ENCODE results near the gene RMND1. TPM values are rescaled to one million over a fixed set of nuclear protein-coding genes. Genes with fewer than 3 reads are reported as not detected.

The RMND1 gene
- total and polyA plus RNA-seq, 9 of the 15 experiments (the other 6 are each of a cell fraction or from before 2014, with no cell fraction given), result 26.9 to 47.8 (median 36.2) TPM

DNA sequence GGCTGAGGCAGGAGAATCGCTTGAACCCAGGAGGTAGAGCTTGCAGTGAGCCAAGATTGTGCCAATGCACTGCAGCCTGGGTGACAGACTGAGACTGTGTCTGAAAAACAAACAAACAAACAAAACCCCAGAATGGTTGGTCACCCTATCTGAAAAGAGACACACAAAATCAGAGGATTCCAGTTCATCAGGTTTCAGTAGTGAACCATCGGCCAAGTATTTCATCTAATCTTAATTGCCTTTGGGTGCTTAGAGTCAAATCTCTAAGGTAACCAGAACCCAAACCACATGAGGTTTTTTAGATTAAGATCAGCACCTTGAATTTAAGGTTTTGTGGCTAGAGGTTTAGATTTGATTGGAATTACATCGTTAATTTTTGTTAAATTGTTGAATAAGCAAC, 52.2 kb downstream of the RMND1 start:
- Histone ChIP-seq H3K9me1 (ENCODE audit: control insufficient read depth, insufficient read depth, low read length) (peaks cover 5% of the 10 kb centered on the region), H3K27me3 (ENCODE audit: control insufficient read depth in 2 of 2, insufficient read depth in 2 of 2, low read length in 2 of 2) (no peaks in the 10 kb centered on the region), H3K4me2 (ENCODE audit: insufficient read depth, low read length) (no peak overlapping the region), H3K9me3 (replicated peaks; ENCODE audit: control insufficient read depth, insufficient read depth, low read depth, low read length) (no peaks in the 10 kb centered on the region), H3K4me3 (no peak overlapping the region), H2AFZ (ENCODE audit: low read depth, low read length) (no peak overlapping the region), H4K20me1 (replicated peaks; ENCODE audit: control insufficient read depth, insufficient read depth, low read length) (no peaks in the 10 kb centered on the region; the same call in 1 of the 2 replicates), H3K4me1 (replicated peaks in 1 of 2; ENCODE audit: control insufficient read depth in 2 of 2, insufficient read depth in 2 of 2, low read length in 2 of 2) (peaks cover 0 to 5% of the 10 kb centered on the region in 2 experiments; a peak in 1 of 5 replicates), H3K27ac (ENCODE audit: extremely low read depth, low read depth, low read length) (no peak overlapping the region), H3K9ac (ENCODE audit: insufficient read depth in 1 of 2, low read depth in 2 of 2, low read length in 2 of 2) (no peak overlapping the region), H3K79me2 (ENCODE audit: control insufficient read depth, insufficient read depth, low read length) (peaks cover 90% of the 10 kb centered on the region), H3K36me3 (ENCODE audit: control insufficient read depth, insufficient read depth, low read length) (peaks cover 72% of the 10 kb centered on the region)
- intact Hi-C loops (cut with micrococcal nuclease), result no loop called here
- CTCF ChIA-PET (ENCODE audit: low intra/inter-chr PET ratio), result no interaction called here
- no TSS peak for BruUV-seq (replicated peaks)
- in situ Hi-C loops (cut with MboI), result loop anchor here (25.0 kb wide), 1 partner anchor 1588 kb away; the partner anchor contains the start of gene FBXO5
- no peak for FAIRE-seq
- no peak for DNase-seq (ENCODE audit: extremely low read depth in 1 of 4, low spot score in 3 of 4)
- POLR2A ChIA-PET, result interaction anchor here (0.6 to 1.4 kb wide), 3 partner anchors 10 to 52 kb away, joined by 3 to 9 read pairs (median 3); no protein-coding TSS in a partner anchor
- TF ChIP-seq KDM1A (IDR thresholded peaks at IDR 0.05) (peak; percentile 56 to 65; a peak in 3 of 4 replicates), ZNF23 (CRISPR knock-in tag; IDR thresholded peaks at IDR 0.05) (no peak), HDAC2 (IDR thresholded peaks at IDR 0.05) (no peak), FOXK2 (conservative IDR thresholded peaks at IDR 0.05 in 1 of 2, IDR thresholded peaks at IDR 0.05 in 1 of 2; ENCODE audit: low read depth in 2 of 2) (no peak), SMAD4 (CRISPR knock-in tag; conservative IDR thresholded peaks at IDR 0.05) (no peak), NBN (IDR thresholded peaks at IDR 0.05; ENCODE audit: low read depth) (no peak), KLF13 (tag; IDR thresholded peaks at IDR 0.05; ENCODE audit: borderline replicate concordance, low read depth) (no peak), HNRNPH1 (optimal IDR thresholded peaks at IDR 0.05; ENCODE audit: low read depth, low read length) (no peak), ZNF316 (IDR thresholded peaks at IDR 0.05) (peak; percentile 40; the same call in 1 of the 2 replicates), MCM5 (IDR thresholded peaks at IDR 0.05; ENCODE audit: low read depth) (no peak)
- TF ChIP-seq, protein P1, sequence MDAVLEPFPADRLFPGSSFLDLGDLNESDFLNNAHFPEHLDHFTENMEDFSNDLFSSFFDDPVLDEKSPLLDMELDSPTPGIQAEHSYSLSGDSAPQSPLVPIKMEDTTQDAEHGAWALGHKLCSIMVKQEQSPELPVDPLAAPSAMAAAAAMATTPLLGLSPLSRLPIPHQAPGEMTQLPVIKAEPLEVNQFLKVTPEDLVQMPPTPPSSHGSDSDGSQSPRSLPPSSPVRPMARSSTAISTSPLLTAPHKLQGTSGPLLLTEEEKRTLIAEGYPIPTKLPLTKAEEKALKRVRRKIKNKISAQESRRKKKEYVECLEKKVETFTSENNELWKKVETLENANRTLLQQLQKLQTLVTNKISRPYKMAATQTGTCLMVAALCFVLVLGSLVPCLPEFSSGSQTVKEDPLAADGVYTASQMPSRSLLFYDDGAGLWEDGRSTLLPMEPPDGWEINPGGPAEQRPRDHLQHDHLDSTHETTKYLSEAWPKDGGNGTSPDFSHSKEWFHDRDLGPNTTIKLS (IDR thresholded peaks at IDR 0.05; ENCODE audit: borderline replicate concordance, low read depth), result no peak
- ATAC-seq, result no peak
- WGBS (ENCODE audit: insufficient coverage, low coverage, missing lambda C conversion rate), result 46% methylated on average over 3 of the region's 3 CpGs

All from K562 (cell line).